ENCODE results near the gene SMPD3. TPM values are rescaled to one million over a fixed set of nuclear protein-coding genes. Genes with fewer than 3 reads are reported as not detected.
A peak's percentile ranks its signal among the peaks of the same experiment; 100 is the strongest.

Gene SMPD3
- total RNA-seq, 4 donors from 2014 or later, result 2.3 TPM; not detected in 3

DNA sequence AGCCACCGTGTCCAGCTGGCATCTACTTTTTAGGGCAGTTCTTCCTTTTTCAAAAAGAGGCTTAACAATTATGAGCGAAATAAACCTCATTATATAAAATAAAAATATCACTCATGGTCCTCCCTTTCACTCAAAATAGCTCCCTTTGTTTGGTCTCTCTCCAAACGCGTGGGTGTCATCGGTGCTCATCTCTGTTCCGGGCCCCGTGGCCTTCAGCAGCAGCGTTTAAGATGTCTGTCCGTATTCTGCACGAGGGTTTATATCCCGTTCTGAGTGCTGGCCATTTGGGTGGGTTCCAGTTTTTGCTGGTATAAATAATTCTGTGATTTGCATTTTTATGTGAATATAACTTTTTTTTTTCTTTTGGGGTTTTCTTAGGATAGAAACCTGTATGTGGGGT lies 104.1 kb downstream of the SMPD3 start:
- ATAC-seq (no peak), DNase-seq (peak; percentile 27 to 54)
- TF ChIP-seq POLR2A (IDR thresholded peaks at IDR 0.05), result no peak
- TF ChIP-seq, protein P1, sequence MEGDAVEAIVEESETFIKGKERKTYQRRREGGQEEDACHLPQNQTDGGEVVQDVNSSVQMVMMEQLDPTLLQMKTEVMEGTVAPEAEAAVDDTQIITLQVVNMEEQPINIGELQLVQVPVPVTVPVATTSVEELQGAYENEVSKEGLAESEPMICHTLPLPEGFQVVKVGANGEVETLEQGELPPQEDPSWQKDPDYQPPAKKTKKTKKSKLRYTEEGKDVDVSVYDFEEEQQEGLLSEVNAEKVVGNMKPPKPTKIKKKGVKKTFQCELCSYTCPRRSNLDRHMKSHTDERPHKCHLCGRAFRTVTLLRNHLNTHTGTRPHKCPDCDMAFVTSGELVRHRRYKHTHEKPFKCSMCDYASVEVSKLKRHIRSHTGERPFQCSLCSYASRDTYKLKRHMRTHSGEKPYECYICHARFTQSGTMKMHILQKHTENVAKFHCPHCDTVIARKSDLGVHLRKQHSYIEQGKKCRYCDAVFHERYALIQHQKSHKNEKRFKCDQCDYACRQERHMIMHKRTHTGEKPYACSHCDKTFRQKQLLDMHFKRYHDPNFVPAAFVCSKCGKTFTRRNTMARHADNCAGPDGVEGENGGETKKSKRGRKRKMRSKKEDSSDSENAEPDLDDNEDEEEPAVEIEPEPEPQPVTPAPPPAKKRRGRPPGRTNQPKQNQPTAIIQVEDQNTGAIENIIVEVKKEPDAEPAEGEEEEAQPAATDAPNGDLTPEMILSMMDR (IDR thresholded peaks at IDR 0.05 in 4 of 5, conservative IDR thresholded peaks at IDR 0.05 in 1 of 5), result no peak
- peaks cover 59 to 72% of the 10 kb centered on the region in 2 donors for H3K4me1 ChIP-seq
- H3K9me3 ChIP-seq, result no peaks in the 10 kb centered on the region
- intact Hi-C loops (cut with DNase I; ENCODE audit: low total_unique reads), result no loop called here
- peaks cover 0 to 39% of the 10 kb centered on the region in 2 donors for H3K36me3 ChIP-seq
- no peak overlapping the region for H3K4me3 ChIP-seq
- peak overlapping the region; percentile 80 to 94 (median 89) for H3K27ac ChIP-seq
- H3K27me3 ChIP-seq, result no peaks in the 10 kb centered on the region
- in situ Hi-C loops (cut with MboI; ENCODE audit: low sequenced_read_pairs in 4 of 4), result loop anchor here in 2 of 4 donors (25.0 kb wide), 1 partner anchor 257 kb away; the partner anchor contains the start of gene NFATC3 (in 2 of the 2)

DNA sequence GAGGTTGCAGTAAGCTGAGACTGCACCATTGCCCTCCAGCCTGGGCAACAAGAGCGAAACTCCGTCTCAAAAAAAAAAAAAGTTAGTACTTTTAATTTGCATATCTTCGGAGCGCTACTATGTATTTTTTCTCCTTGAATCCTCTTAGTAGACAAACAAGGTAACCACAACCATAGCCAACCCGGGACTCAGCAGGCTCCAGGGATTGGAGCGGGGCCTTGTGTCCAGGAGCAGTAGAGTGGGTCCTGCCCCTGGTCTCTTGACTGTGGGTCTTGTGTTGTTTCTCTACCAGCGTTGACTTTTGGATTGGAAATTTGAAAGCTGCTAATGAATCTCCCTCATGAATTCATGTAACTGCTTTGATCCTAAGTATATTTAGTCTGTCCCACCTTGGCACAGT lies 105.2 kb downstream of the SMPD3 start:
- ATAC-seq (no peak), DNase-seq (no peak)
- H3K36me3 ChIP-seq, result peaks cover 0 to 47% of the 10 kb centered on the region in 2 donors
- no peak for TF ChIP-seq POLR2A (IDR thresholded peaks at IDR 0.05)
- TF ChIP-seq, protein P1 (IDR thresholded peaks at IDR 0.05 in 4 of 5, conservative IDR thresholded peaks at IDR 0.05 in 1 of 5), result no peak
- peak overlapping the region in 2 of 4 donors; percentile 80 to 90 for H3K27ac ChIP-seq
- H3K4me1 ChIP-seq, result peaks cover 54 to 68% of the 10 kb centered on the region in 2 donors
- no peak overlapping the region for H3K4me3 ChIP-seq
- H3K9me3 ChIP-seq, result no peaks in the 10 kb centered on the region
- intact Hi-C loops (cut with DNase I; ENCODE audit: low total_unique reads), result no loop called here
- H3K27me3 ChIP-seq, result no peaks in the 10 kb centered on the region
- in situ Hi-C loops (cut with MboI; ENCODE audit: low sequenced_read_pairs in 4 of 4), result loop anchor here in 2 of 4 donors (25.0 kb wide), 1 partner anchor 256 kb away; the partner anchor contains the start of gene NFATC3 (in 2 of the 2)

DNA sequence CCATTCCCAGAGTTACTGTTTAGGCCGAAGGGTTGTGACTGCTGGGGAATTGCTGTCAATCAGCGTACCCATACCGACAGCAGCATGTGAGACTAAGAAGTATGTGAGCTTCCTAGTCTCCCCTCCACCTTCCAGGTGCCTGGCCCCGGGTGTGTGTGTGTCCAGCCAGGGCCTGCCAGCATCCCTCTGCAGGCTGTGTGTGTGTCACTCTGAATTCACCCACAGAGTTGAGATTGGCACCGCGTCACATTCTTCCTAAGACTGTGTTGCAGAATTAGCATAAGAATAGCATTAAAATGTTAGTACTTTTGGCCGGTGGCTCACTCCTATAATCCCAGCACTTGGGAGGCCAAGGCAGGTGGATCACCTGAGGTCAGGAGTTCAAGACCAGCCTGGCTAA lies 105.7 kb downstream of the SMPD3 start:
- Histone ChIP-seq H3K27me3 (no peaks in the 10 kb centered on the region), H3K27ac (peak overlapping the region; percentile 11 to 90 (median 66)), H3K4me3 (no peak overlapping the region), H3K9me3 (no peaks in the 10 kb centered on the region), H3K4me1 (peaks cover 54 to 64% of the 10 kb centered on the region in 2 donors), H3K36me3 (peaks cover 0 to 47% of the 10 kb centered on the region in 2 donors)
- in situ Hi-C loops (cut with MboI; ENCODE audit: low sequenced_read_pairs in 4 of 4) (loop anchor here in 2 of 4 donors (25.0 kb wide), 1 partner anchor 255 kb away; the partner anchor contains the start of gene NFATC3 (in 2 of the 2)), intact Hi-C loops (cut with DNase I; ENCODE audit: low total_unique reads) (no loop called here)
- DNase-seq, result no peak
- no peak for ATAC-seq
- TF ChIP-seq, protein P1 (IDR thresholded peaks at IDR 0.05 in 4 of 5, conservative IDR thresholded peaks at IDR 0.05 in 1 of 5), result no peak
- no peak for TF ChIP-seq POLR2A (IDR thresholded peaks at IDR 0.05)

DNA sequence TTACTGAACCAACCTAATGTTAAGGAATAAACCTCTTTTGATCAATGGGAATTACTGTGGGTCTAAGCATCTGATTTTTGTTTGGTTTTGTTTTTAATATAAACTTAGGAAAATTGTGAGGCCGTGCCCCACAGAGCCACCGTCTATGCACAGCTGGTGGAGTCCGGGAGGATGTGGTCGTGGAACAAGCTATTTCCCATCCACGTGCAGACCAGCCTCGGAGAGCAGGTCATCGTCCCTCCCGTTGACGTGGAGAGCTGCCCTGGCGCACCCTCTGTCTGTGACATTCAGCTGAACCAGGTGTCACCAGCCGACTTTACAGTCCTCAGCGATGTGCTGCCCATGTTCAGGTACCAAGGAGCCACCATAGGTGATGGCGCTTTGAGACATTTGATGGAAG lies 109.1 kb downstream of the SMPD3 start:
- Histone ChIP-seq H3K4me1 (peaks cover 24 to 31% of the 10 kb centered on the region in 2 donors), H3K27me3 (no peaks in the 10 kb centered on the region), H3K27ac (peak overlapping the region in 1 of 4 donors; percentile 90), H3K36me3 (peaks cover 0 to 45% of the 10 kb centered on the region in 2 donors), H3K4me3 (no peak overlapping the region), H3K9me3 (no peaks in the 10 kb centered on the region)
- DNase-seq, result no peak
- intact Hi-C loops (cut with DNase I; ENCODE audit: low total_unique reads) (no loop called here), in situ Hi-C loops (cut with MboI; ENCODE audit: low sequenced_read_pairs in 4 of 4) (loop anchor here in 2 of 4 donors (25.0 kb wide), 1 partner anchor 252 kb away; the partner anchor contains the start of gene NFATC3 (in 2 of the 2))
- TF ChIP-seq POLR2A (IDR thresholded peaks at IDR 0.05), result no peak
- TF ChIP-seq, protein P1 (IDR thresholded peaks at IDR 0.05 in 4 of 5, conservative IDR thresholded peaks at IDR 0.05 in 1 of 5), result no peak
- no peak for ATAC-seq

Data from gastrocnemius medialis (tissue), 4 donors.